Endothelial cell (in vitro differentiated cells): Measurements from ENCODE around the gene KCTD11. TPM values are rescaled to one million over a fixed set of nuclear protein-coding genes. Genes with fewer than 3 reads are reported as not detected.
A peak's percentile ranks its signal among the peaks of the same experiment; 100 is the strongest.

ENCODE experiments used
- DNase-seq: peaks from one replicate; pipeline ENCODE4 v3.0.0; 2021; ENCODE audit warnings: low spot score
- H3K27ac Mint-ChIP-seq: one replicate; pipeline ENCODE4 v1.8.0; 2021; ENCODE audit warnings: mixed read lengths, inconsistent platforms; ENCODE audit not compliant: unreplicated experiment
- H3K27me3 Mint-ChIP-seq: one replicate; pipeline ENCODE4 v1.8.0; 2021; ENCODE audit warnings: mild to moderate bottlenecking, moderate library complexity, mixed read lengths, inconsistent platforms; ENCODE audit not compliant: unreplicated experiment
- H3K36me3 Mint-ChIP-seq: one replicate; pipeline ENCODE4 v1.8.0; 2021; ENCODE audit warnings: mild to moderate bottlenecking, low read depth, mixed read lengths, inconsistent platforms; ENCODE audit not compliant: unreplicated experiment
- H3K4me1 Mint-ChIP-seq: one replicate; pipeline ENCODE4 v1.8.0; 2021; ENCODE audit warnings: mild to moderate bottlenecking, mixed read lengths, inconsistent platforms; ENCODE audit not compliant: unreplicated experiment
- H3K4me3 Mint-ChIP-seq: one replicate; pipeline ENCODE4 v1.8.0; 2021; ENCODE audit warnings: mild to moderate bottlenecking, mixed read lengths, inconsistent platforms; ENCODE audit not compliant: unreplicated experiment
- H3K9me3 Mint-ChIP-seq: one replicate; pipeline ENCODE4 v1.8.0; 2021; ENCODE audit warnings: mixed read lengths, inconsistent platforms; ENCODE audit not compliant: unreplicated experiment
- total RNA-seq: library from RNA; stranded (reverse); fragmentation: NEBNext Ultra II Directional; extraction: Animal tissue kit (Norgen Biotek cat#: 25700); gene quantifications from one replicate; pipeline ENCODE4 v1.2.1, GENCODE V29; 2021; ENCODE audit not compliant: unreplicated experiment
- TF ChIP-seq, protein P1 (sequence below): fragments of 200-600 bp; sonication (generic); IDR thresholded peaks from one replicate; pipeline ENCODE4 v1.5.0; 2021; ENCODE audit warnings: antibody characterized with exemption; ENCODE audit not compliant: unreplicated experiment

KCTD11 gene
- total RNA-seq, 1 donor from 2014 or later, result 4.8 TPM

DNA sequence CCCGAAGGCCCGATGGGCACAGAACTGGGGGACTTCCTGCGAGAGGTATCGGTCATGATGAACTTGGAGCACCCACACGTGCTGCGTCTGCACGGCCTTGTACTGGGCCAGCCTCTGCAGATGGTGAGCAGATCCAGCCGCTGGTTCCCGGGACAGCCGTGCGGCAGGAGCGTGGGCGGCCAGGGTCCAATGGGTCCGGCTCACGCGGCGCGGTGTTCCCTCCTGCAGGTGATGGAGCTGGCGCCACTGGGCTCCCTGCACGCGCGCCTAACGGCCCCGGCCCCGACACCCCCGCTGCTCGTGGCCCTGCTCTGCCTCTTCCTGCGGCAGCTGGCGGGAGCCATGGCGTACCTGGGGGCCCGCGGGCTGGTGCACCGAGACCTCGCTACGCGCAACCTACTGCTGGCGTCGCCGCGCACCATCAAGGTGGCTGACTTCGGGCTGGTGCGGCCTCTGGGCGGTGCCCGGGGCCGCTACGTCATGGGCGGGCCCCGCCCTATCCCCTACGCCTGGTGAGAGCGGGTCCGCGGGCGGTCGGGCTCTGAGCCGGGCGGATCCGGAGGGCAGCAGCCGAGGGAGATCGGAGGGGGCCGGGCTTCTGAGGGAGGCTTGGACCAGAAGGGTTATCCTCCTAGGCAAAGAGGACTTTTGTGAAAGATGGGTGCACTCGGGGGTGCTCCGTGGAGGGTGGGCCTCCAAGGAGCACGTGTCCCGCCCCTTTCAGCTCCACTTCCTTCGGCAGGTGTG is 32.0 kb downstream of the KCTD11 start:
- no peak overlapping the region for H3K27ac Mint-ChIP-seq
- no peaks in the 10 kb centered on the region for H3K9me3 Mint-ChIP-seq
- no peak overlapping the region for H3K4me3 Mint-ChIP-seq
- H3K4me1 Mint-ChIP-seq, result peaks cover 14% of the 10 kb centered on the region
- peaks cover 28% of the 10 kb centered on the region for H3K27me3 Mint-ChIP-seq
- TF ChIP-seq, protein P1, sequence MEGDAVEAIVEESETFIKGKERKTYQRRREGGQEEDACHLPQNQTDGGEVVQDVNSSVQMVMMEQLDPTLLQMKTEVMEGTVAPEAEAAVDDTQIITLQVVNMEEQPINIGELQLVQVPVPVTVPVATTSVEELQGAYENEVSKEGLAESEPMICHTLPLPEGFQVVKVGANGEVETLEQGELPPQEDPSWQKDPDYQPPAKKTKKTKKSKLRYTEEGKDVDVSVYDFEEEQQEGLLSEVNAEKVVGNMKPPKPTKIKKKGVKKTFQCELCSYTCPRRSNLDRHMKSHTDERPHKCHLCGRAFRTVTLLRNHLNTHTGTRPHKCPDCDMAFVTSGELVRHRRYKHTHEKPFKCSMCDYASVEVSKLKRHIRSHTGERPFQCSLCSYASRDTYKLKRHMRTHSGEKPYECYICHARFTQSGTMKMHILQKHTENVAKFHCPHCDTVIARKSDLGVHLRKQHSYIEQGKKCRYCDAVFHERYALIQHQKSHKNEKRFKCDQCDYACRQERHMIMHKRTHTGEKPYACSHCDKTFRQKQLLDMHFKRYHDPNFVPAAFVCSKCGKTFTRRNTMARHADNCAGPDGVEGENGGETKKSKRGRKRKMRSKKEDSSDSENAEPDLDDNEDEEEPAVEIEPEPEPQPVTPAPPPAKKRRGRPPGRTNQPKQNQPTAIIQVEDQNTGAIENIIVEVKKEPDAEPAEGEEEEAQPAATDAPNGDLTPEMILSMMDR, result no peak
- peaks cover 10% of the 10 kb centered on the region for H3K36me3 Mint-ChIP-seq
- peak; percentile 55 for DNase-seq

DNA sequence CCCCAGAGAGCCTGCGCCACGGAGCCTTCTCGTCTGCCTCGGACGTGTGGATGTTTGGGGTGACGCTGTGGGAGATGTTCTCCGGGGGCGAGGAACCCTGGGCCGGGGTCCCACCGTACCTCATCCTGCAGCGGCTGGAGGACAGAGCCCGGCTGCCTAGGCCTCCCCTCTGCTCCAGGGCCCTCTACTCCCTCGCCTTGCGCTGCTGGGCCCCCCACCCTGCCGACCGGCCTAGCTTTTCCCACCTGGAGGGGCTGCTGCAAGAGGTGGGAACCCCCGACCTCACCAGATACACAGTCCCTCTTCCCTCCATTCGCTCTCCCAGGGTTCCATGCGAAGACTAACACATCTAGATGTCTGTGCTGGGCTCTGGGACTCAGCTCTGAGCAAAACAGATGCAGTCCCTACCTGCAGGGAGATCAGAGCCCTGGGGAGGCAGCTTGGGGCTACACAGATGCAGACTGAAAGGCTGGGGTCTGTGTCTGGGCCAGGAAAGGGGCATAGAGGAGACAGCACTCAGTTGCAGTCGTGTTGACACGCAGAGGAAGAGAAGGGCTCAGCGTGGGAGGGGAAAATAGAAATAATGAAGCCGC is 32.6 kb downstream of the KCTD11 start:
- H3K36me3 Mint-ChIP-seq, result peaks cover 11% of the 10 kb centered on the region
- H3K27me3 Mint-ChIP-seq, result peaks cover 27% of the 10 kb centered on the region
- H3K27ac Mint-ChIP-seq, result no peak overlapping the region
- H3K9me3 Mint-ChIP-seq, result no peaks in the 10 kb centered on the region
- no peak for DNase-seq
- peaks cover 17% of the 10 kb centered on the region for H3K4me1 Mint-ChIP-seq
- TF ChIP-seq, protein P1, result no peak
- no peak overlapping the region for H3K4me3 Mint-ChIP-seq

GRCh38 chr17:7388856-7389255 is 36.9 kb downstream of the KCTD11 start:
- TF ChIP-seq, protein P1, result no peak
- Mint-ChIP-seq H3K27ac (no peak overlapping the region), H3K4me3 (no peak overlapping the region), H3K9me3 (no peaks in the 10 kb centered on the region), H3K4me1 (peaks cover 37% of the 10 kb centered on the region), H3K27me3 (peaks cover 18% of the 10 kb centered on the region), H3K36me3 (peaks cover 16% of the 10 kb centered on the region)
- no peak for DNase-seq

DNA sequence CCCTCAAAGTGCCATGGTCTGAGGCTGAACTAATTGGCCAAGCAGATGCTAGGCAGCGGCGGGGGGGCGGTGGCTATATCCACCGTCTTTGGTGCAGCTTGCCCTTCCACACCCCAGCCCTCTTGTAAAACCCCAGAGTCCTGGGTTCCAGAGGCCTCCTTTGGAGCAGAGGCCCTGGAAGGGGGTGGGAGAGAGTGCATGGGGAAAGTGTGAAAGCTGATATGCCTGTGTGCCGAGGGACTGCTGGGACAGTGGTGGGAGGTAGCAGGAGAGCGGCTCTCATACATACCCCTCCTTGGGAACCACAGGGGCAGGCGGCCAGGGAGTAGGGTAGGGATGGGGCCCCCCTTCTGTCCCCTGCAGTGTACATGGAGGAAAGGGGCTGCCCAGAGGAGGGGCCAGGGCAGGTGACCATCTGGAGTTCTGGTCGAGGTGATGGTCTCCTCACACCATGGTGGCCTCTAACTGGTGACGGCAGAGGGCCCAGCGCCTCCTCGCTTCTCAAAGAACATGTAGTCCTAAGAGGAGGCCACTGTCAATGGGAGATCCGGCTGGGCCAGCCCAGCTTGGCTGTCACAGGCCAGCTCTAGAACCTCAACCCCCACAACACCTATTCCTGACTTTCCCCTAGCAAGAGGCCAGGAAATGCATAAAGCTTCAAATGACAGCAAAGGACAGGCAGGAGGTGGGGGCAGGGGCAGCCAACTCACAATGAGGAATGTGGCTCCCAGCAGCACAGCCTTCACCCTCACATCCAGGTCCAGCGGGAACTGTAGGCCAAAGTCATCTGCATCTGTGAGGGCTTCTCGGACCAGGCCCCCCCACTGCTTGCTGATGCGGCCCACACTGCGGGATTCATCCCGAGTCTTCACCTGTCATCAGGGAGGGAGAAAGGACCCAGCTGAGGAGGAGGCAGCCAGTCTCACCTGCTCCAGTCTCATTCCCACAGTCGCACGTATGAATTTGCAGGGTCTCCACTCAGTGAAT is 38.3 kb downstream of the KCTD11 start:
- no peaks in the 10 kb centered on the region for H3K9me3 Mint-ChIP-seq
- H3K4me3 Mint-ChIP-seq, result peak overlapping the region; percentile 81
- TF ChIP-seq, protein P1, result no peak
- peaks cover 16% of the 10 kb centered on the region for H3K36me3 Mint-ChIP-seq
- no peak for DNase-seq
- H3K4me1 Mint-ChIP-seq, result peaks cover 39% of the 10 kb centered on the region
- H3K27ac Mint-ChIP-seq, result no peak overlapping the region
- peaks cover 18% of the 10 kb centered on the region for H3K27me3 Mint-ChIP-seq
